ENCODE data around the gene UBASH3A. TPM values are rescaled to one million over a fixed set of nuclear protein-coding genes. Genes with fewer than 3 reads are reported as not detected.

The UBASH3A gene
- total RNA-seq, 2 experiments from 2014 or later: not detected

DNA sequence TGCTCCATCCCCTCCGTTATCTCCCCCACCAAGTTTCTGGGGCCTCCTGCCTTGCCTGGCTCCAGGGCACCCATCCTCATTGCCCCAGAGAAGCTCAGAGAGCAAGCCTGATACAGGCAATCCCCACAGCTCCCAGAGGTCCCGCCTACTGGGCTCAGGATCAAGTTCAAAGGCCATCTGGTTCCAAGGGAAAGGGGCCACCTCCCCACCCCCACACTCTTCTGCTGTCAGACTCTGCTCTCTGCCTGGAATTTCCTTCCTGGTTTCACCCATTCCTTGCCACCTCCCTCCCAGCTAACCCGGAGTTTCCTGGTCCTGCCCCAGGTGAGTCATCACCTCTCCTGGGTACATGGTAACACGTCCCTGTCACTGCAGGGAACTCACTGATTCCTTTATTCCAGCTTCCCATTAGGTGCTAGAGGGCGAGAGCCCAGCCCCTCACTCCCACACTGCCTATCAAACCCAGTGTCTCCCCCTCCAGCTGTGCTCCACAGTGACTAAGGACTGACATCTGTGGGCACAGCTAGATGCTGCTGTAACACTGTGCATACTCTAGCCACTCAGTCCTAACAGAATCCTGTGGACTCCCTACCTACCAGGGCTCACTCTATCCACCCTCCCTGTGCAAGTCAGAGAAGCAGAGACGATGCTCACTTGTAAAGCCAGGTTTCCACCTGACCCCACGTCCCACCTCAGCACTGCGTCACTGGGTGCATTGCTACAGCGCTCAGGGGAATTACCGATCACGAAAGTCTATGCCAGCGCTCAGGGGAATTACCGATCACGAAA lies 70.5 kb downstream of the UBASH3A start:
- H3K4me3 ChIP-seq (ENCODE audit: low read depth, low read length, poor library complexity, severe bottlenecking): no peak overlapping the region
- no peak for TF ChIP-seq EZH2phosphoT487 (IDR thresholded peaks at IDR 0.05; ENCODE audit: borderline replicate concordance, low read depth, low read length)
- TF ChIP-seq, protein P1, sequence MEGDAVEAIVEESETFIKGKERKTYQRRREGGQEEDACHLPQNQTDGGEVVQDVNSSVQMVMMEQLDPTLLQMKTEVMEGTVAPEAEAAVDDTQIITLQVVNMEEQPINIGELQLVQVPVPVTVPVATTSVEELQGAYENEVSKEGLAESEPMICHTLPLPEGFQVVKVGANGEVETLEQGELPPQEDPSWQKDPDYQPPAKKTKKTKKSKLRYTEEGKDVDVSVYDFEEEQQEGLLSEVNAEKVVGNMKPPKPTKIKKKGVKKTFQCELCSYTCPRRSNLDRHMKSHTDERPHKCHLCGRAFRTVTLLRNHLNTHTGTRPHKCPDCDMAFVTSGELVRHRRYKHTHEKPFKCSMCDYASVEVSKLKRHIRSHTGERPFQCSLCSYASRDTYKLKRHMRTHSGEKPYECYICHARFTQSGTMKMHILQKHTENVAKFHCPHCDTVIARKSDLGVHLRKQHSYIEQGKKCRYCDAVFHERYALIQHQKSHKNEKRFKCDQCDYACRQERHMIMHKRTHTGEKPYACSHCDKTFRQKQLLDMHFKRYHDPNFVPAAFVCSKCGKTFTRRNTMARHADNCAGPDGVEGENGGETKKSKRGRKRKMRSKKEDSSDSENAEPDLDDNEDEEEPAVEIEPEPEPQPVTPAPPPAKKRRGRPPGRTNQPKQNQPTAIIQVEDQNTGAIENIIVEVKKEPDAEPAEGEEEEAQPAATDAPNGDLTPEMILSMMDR (conservative IDR thresholded peaks at IDR 0.05; ENCODE audit: low read length): no peak
- no peaks in the 10 kb centered on the region for H3K79me2 ChIP-seq (ENCODE audit: insufficient read depth, low read depth, low read length)
- H2AFZ ChIP-seq (ENCODE audit: low read length): no peak overlapping the region
- no peaks in the 10 kb centered on the region for H3K36me3 ChIP-seq (ENCODE audit: insufficient read depth, low read length)
- no peak overlapping the region for H3K4me2 ChIP-seq (ENCODE audit: low read length)
- H3K9me2 ChIP-seq (ENCODE audit: insufficient read depth, low read length): no peaks in the 10 kb centered on the region
- BruUV-seq (replicated peaks): no TSS peak
- no peaks in the 10 kb centered on the region for H3K9me3 ChIP-seq (ENCODE audit: low read length)
- peaks cover 27% of the 10 kb centered on the region for H3K4me1 ChIP-seq (ENCODE audit: insufficient read depth, low read length, poor library complexity, severe bottlenecking)
- POLR2A ChIA-PET: interaction anchor here (0.6 kb wide), 1 partner anchor 31 kb away, joined by 3 read pairs; no protein-coding TSS in a partner anchor
- DNase-seq (ENCODE audit: low spot score): no peak
- CTCF ChIA-PET (ENCODE audit: unreplicated experiment): no interaction called here
- intact Hi-C loops (cut with micrococcal nuclease; ENCODE audit: unreplicated experiment): no loop called here
- no peak overlapping the region for H3K27ac ChIP-seq (ENCODE audit: low read depth, low read length, poor library complexity, severe bottlenecking)
- H4K20me1 ChIP-seq (ENCODE audit: insufficient read depth, low read length): no peaks in the 10 kb centered on the region

DNA sequence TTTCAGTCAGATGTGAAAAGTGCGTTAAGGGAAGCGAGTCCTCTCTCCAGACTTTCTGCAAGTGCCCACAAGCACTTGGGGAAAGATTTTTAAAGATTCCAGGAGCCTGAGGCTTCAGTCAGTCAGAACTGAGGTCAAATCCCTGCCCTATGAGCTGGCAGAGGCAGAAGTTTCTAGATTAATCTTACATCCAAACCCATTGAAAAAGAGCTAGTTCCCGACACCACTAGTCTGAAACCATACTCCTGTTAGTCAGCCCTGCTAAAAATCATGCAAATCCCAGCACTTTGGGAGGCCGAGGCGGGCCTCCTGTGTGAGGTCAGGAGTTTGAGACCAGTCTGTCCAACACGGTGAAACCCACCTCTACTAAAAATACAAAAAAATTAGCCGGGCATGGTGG lies 71.3 kb downstream of the UBASH3A start:
- POLR2A ChIA-PET: no interaction called here
- H3K4me2 ChIP-seq (ENCODE audit: low read length): no peak overlapping the region

More for the DNA sequence above, 71.3 kb downstream of the UBASH3A start:
- DNase-seq (ENCODE audit: low spot score): no peak
- Histone ChIP-seq H3K27ac (ENCODE audit: low read depth, low read length, poor library complexity, severe bottlenecking) (no peak overlapping the region), H3K36me3 (ENCODE audit: insufficient read depth, low read length) (no peaks in the 10 kb centered on the region), H3K4me3 (ENCODE audit: low read depth, low read length, poor library complexity, severe bottlenecking) (no peak overlapping the region), H3K9me3 (ENCODE audit: low read length) (no peaks in the 10 kb centered on the region), H2AFZ (ENCODE audit: low read length) (no peak overlapping the region), H3K9me2 (ENCODE audit: insufficient read depth, low read length) (no peaks in the 10 kb centered on the region), H3K79me2 (ENCODE audit: insufficient read depth, low read depth, low read length) (no peaks in the 10 kb centered on the region), H4K20me1 (ENCODE audit: insufficient read depth, low read length) (no peaks in the 10 kb centered on the region), H3K4me1 (ENCODE audit: insufficient read depth, low read length, poor library complexity, severe bottlenecking) (peaks cover 21% of the 10 kb centered on the region)
- CTCF ChIA-PET (ENCODE audit: unreplicated experiment): no interaction called here
- BruUV-seq (replicated peaks): no TSS peak
- intact Hi-C loops (cut with micrococcal nuclease; ENCODE audit: unreplicated experiment): no loop called here
- TF ChIP-seq, protein P1 (conservative IDR thresholded peaks at IDR 0.05; ENCODE audit: low read length): no peak
- no peak for TF ChIP-seq EZH2phosphoT487 (IDR thresholded peaks at IDR 0.05; ENCODE audit: borderline replicate concordance, low read depth, low read length)
